Measurements from ENCODE around the gene RNF32.

Gene RNF32

DNA sequence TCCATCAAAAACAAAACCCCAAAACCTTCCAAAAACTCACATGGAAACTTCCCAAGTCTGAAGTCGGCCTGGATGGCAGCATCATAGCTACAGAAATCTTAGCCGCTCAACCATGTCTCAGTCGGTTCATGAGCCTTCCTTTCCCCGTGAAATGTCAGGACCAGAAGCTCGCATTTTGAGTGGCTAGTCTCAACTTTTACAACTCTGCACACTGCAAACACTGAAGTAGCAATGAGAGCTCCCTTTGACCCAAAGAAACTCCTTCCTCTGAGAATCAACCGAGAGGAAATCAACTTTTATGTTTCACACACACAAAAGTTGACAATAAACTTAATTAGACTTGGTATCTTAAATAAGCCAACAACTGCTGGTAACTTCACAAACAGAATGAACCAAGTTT is 37.6 kb upstream of the RNF32 start:
- H3K27ac ChIP-seq (ENCODE audit: low read depth, low read length), result no peak overlapping the region
- WGBS (ENCODE audit: extremely low coverage, insufficient coverage, low lambda C conversion rate), result no CpG with 5 or more reads among the region's 6 CpGs

DNA sequence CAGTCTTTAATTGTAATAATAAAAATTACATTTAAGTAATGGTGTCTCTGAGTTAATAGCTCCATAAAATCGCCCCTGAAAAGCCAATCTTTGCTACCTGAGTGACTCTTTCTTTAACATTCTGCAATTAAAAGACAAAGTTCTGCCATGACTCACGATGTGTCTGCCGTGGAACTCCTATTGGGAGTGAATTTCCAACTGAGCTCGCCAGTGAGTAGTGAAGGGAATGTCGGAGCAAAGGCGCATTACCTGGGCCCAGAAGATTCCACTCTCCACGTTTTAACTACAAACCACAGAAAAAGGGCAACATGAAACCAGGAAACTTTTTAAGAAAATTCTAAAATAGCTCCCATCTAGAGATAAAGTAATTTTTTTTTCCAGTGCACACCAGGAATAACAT is 36.9 kb upstream of the RNF32 start:
- Histone ChIP-seq H3K79me2 (ENCODE audit: control insufficient read depth, insufficient read depth, low read length) (no peaks in the 10 kb centered on the region), H2AK5ac (ENCODE audit: low read length) (no peak overlapping the region), H3K36me3 (ENCODE audit: control insufficient read depth, insufficient read depth, low read length) (no peaks in the 10 kb centered on the region), H2BK120ac (ENCODE audit: low read depth, low read length) (no peak overlapping the region), H3K4me1 (ENCODE audit: control insufficient read depth, low read depth, low read length) (no peaks in the 10 kb centered on the region), H3K4me3 (ENCODE audit: low read length) (no peak overlapping the region), H3K18ac (ENCODE audit: low read length) (no peak overlapping the region), H4K8ac (ENCODE audit: low read depth, low read length) (no peak overlapping the region), H3K27me3 (ENCODE audit: insufficient read depth, low read length, poor library complexity) (no peaks in the 10 kb centered on the region), H3K23ac (ENCODE audit: low read length) (no peak overlapping the region), H4K5ac (ENCODE audit: low read length) (no peak overlapping the region), H2BK15ac (replicated peaks; ENCODE audit: low read depth) (no peak overlapping the region), H3K4me2 (ENCODE audit: low read length) (no peak overlapping the region), H3K27ac (ENCODE audit: low read depth, low read length) (no peak overlapping the region), H3K9ac (ENCODE audit: low read length) (no peak overlapping the region), H3K4ac (ENCODE audit: low read depth, low read length) (no peak overlapping the region), H2BK5ac (ENCODE audit: low read length) (no peak overlapping the region), H3K56ac (ENCODE audit: low read length) (no peak overlapping the region), H3K79me1 (ENCODE audit: low read length) (no peaks in the 10 kb centered on the region)
- no CpG with 5 or more reads among the region's 7 CpGs for WGBS (ENCODE audit: extremely low coverage, insufficient coverage, low lambda C conversion rate)
- peak; percentile 35 for DNase-seq

More for the DNA sequence above, 37.6 kb upstream of the RNF32 start:
- H2AK5ac ChIP-seq (ENCODE audit: low read length), result no peak overlapping the region
- no peaks in the 10 kb centered on the region for H3K27me3 ChIP-seq (ENCODE audit: insufficient read depth, low read length, poor library complexity)
- H2BK120ac ChIP-seq (ENCODE audit: low read depth, low read length), result no peak overlapping the region
- H3K36me3 ChIP-seq (ENCODE audit: control insufficient read depth, insufficient read depth, low read length), result no peaks in the 10 kb centered on the region
- H4K5ac ChIP-seq (ENCODE audit: low read length), result no peak overlapping the region
- no peaks in the 10 kb centered on the region for H3K4me1 ChIP-seq (ENCODE audit: control insufficient read depth, low read depth, low read length)
- H3K79me2 ChIP-seq (ENCODE audit: control insufficient read depth, insufficient read depth, low read length), result no peaks in the 10 kb centered on the region
- no peak overlapping the region for H3K9ac ChIP-seq (ENCODE audit: low read length)
- no peak overlapping the region for H3K23ac ChIP-seq (ENCODE audit: low read length)
- no peak overlapping the region for H3K4me2 ChIP-seq (ENCODE audit: low read length)
- no peak overlapping the region for H2BK15ac ChIP-seq (replicated peaks; ENCODE audit: low read depth)
- no peak overlapping the region for H2BK5ac ChIP-seq (ENCODE audit: low read length)
- no peaks in the 10 kb centered on the region for H3K79me1 ChIP-seq (ENCODE audit: low read length)
- H3K4me3 ChIP-seq (ENCODE audit: low read length), result no peak overlapping the region
- H4K8ac ChIP-seq (ENCODE audit: low read depth, low read length), result no peak overlapping the region
- no peak overlapping the region for H3K18ac ChIP-seq (ENCODE audit: low read length)
- no peak for DNase-seq
- H3K4ac ChIP-seq (ENCODE audit: low read depth, low read length), result no peak overlapping the region
- H3K56ac ChIP-seq (ENCODE audit: low read length), result no peak overlapping the region

DNA sequence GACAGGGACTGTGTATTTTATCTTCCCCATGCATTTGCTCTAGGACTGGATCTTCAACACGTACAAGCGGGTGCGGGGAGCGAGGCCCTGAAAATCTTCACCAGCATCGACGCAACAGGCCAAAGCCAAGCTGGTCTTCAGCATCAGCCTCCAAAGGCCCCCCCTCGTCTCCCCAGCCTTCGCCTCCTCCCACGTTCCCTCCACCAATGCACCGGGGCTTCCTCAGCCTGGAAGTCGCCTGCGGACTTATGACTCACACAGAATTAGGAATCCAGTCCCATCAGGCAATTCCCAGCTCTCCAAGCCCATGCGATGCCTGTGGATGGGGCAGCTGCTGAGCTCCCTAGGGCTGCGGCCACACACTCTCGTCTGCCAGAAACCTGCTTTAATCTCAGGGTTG is 36.3 kb upstream of the RNF32 start:
- H3K4me3 ChIP-seq (ENCODE audit: low read length), result no peak overlapping the region
- no peak overlapping the region for H3K23ac ChIP-seq (ENCODE audit: low read length)

DNA sequence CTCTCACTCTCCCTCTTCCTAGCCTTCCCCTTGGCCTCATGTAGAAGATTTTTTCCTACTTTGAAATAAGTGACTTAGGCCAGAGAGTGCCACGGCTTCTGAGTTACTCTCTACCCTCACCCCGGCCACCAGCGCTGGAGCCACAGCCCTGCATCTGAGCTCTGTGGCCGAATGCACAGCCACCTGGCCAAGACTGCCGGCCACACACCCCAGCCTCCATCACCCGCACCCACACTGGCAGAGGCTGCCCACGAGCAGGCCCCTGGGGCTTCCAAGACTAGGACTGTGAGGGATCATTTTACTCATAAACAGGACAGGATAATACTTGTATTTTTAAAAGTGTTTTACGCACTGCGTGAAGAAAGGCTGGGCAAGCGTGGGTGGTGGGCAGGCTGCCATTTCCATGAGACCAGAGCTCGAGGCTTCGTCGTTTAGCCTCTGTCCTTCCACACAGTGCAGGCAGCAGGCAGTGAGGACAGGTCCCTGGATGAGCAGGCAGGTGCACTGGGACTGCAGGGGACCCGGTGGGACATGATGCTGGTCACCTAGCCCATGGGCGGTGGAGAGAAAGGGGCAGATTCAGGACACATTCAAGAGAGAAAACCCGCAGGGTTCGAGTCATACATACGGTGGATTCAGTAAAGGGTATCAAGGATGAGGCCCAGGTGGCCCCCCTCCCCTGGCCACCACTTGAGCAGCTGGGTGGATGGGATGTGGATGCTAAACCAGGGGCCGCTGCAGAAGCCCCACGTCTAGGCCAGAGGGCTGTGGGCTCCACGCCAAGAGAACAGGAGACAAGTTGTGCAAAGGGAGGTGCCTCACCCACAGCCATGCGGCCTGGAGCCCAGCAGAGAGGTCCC is 35.5 kb upstream of the RNF32 start:
- no CpG with 5 or more reads among the region's 22 CpGs for WGBS (ENCODE audit: extremely low coverage, insufficient coverage, low lambda C conversion rate)

More for the DNA sequence above, 36.3 kb upstream of the RNF32 start:
- H3K27ac ChIP-seq (ENCODE audit: low read depth, low read length), result no peak overlapping the region
- no peak overlapping the region for H3K56ac ChIP-seq (ENCODE audit: low read length)
- H3K9ac ChIP-seq (ENCODE audit: low read length), result no peak overlapping the region
- H2BK15ac ChIP-seq (replicated peaks; ENCODE audit: low read depth), result no peak overlapping the region
- no peak overlapping the region for H2BK5ac ChIP-seq (ENCODE audit: low read length)
- no peak overlapping the region for H3K4me2 ChIP-seq (ENCODE audit: low read length)
- H2BK120ac ChIP-seq (ENCODE audit: low read depth, low read length), result no peak overlapping the region
- H3K27me3 ChIP-seq (ENCODE audit: insufficient read depth, low read length, poor library complexity), result no peaks in the 10 kb centered on the region
- H3K79me2 ChIP-seq (ENCODE audit: control insufficient read depth, insufficient read depth, low read length), result no peaks in the 10 kb centered on the region
- H3K4ac ChIP-seq (ENCODE audit: low read depth, low read length), result no peak overlapping the region
- no peaks in the 10 kb centered on the region for H3K79me1 ChIP-seq (ENCODE audit: low read length)
- H3K18ac ChIP-seq (ENCODE audit: low read length), result no peak overlapping the region
- no peaks in the 10 kb centered on the region for H3K4me1 ChIP-seq (ENCODE audit: control insufficient read depth, low read depth, low read length)
- no peak overlapping the region for H4K5ac ChIP-seq (ENCODE audit: low read length)
- no peak overlapping the region for H2AK5ac ChIP-seq (ENCODE audit: low read length)
- no peaks in the 10 kb centered on the region for H3K36me3 ChIP-seq (ENCODE audit: control insufficient read depth, insufficient read depth, low read length)
- no peak overlapping the region for H4K8ac ChIP-seq (ENCODE audit: low read depth, low read length)
- DNase-seq, result peak; percentile 75
- no CpG with 5 or more reads among the region's 15 CpGs for WGBS (ENCODE audit: extremely low coverage, insufficient coverage, low lambda C conversion rate)

DNA sequence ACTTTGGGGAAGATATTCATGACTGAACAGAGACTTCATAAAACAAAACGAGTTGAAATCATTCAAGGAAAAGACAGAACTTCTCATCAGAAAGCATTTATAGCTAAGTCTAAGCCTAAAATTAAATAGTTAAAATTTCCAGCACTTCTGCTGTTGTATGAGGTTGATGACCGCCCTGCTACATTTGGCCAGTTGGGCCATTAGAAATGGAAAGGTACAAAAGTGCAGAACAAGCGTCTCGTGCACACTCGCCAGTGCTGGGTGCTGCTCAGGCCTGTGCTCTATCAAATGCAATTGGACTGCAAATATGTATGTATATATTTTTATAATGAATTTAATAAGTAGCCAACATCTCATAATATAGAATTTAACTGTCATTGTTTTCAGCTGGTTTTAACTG is 34.4 kb upstream of the RNF32 start:
- WGBS (ENCODE audit: extremely low coverage, insufficient coverage, low lambda C conversion rate), result no CpG with 5 or more reads among the region's 5 CpGs
- H3K23ac ChIP-seq (ENCODE audit: low read length), result no peak overlapping the region
- H3K56ac ChIP-seq (ENCODE audit: low read length), result no peak overlapping the region
- DNase-seq, result no peak
- H3K79me2 ChIP-seq (ENCODE audit: control insufficient read depth, insufficient read depth, low read length), result no peaks in the 10 kb centered on the region
- no peak overlapping the region for H3K4me3 ChIP-seq (ENCODE audit: low read length)
- no peak overlapping the region for H2AK5ac ChIP-seq (ENCODE audit: low read length)
- H3K4me1 ChIP-seq (ENCODE audit: control insufficient read depth, low read depth, low read length), result no peaks in the 10 kb centered on the region
- H2BK15ac ChIP-seq (replicated peaks; ENCODE audit: low read depth), result no peak overlapping the region
- no peaks in the 10 kb centered on the region for H3K27me3 ChIP-seq (ENCODE audit: insufficient read depth, low read length, poor library complexity)
- H3K4ac ChIP-seq (ENCODE audit: low read depth, low read length), result no peak overlapping the region
- no peak overlapping the region for H3K4me2 ChIP-seq (ENCODE audit: low read length)
- H3K79me1 ChIP-seq (ENCODE audit: low read length), result no peaks in the 10 kb centered on the region
- H3K9ac ChIP-seq (ENCODE audit: low read length), result no peak overlapping the region
- H3K36me3 ChIP-seq (ENCODE audit: control insufficient read depth, insufficient read depth, low read length), result no peaks in the 10 kb centered on the region
- H2BK120ac ChIP-seq (ENCODE audit: low read depth, low read length), result no peak overlapping the region
- no peak overlapping the region for H3K18ac ChIP-seq (ENCODE audit: low read length)
- H4K8ac ChIP-seq (ENCODE audit: low read depth, low read length), result no peak overlapping the region
- H3K27ac ChIP-seq (ENCODE audit: low read depth, low read length), result no peak overlapping the region
- no peak overlapping the region for H4K5ac ChIP-seq (ENCODE audit: low read length)
- H2BK5ac ChIP-seq (ENCODE audit: low read length), result no peak overlapping the region

More for the DNA sequence above, 35.5 kb upstream of the RNF32 start:
- DNase-seq, result no peak
- no peaks in the 10 kb centered on the region for H3K4me1 ChIP-seq (ENCODE audit: control insufficient read depth, low read depth, low read length)
- H2BK120ac ChIP-seq (ENCODE audit: low read depth, low read length), result no peak overlapping the region
- H3K18ac ChIP-seq (ENCODE audit: low read length), result no peak overlapping the region
- H2BK5ac ChIP-seq (ENCODE audit: low read length), result no peak overlapping the region
- no peak overlapping the region for H3K4ac ChIP-seq (ENCODE audit: low read depth, low read length)
- H3K79me1 ChIP-seq (ENCODE audit: low read length), result no peaks in the 10 kb centered on the region
- no peak overlapping the region for H4K8ac ChIP-seq (ENCODE audit: low read depth, low read length)
- no peak overlapping the region for H3K9ac ChIP-seq (ENCODE audit: low read length)
- H3K4me3 ChIP-seq (ENCODE audit: low read length), result no peak overlapping the region
- H3K27ac ChIP-seq (ENCODE audit: low read depth, low read length), result no peak overlapping the region
- H3K23ac ChIP-seq (ENCODE audit: low read length), result no peak overlapping the region
- H2BK15ac ChIP-seq (replicated peaks; ENCODE audit: low read depth), result no peak overlapping the region
- H3K56ac ChIP-seq (ENCODE audit: low read length), result no peak overlapping the region
- no peak overlapping the region for H3K4me2 ChIP-seq (ENCODE audit: low read length)
- H3K36me3 ChIP-seq (ENCODE audit: control insufficient read depth, insufficient read depth, low read length), result no peaks in the 10 kb centered on the region
- H3K79me2 ChIP-seq (ENCODE audit: control insufficient read depth, insufficient read depth, low read length), result no peaks in the 10 kb centered on the region
- no peak overlapping the region for H2AK5ac ChIP-seq (ENCODE audit: low read length)
- no peaks in the 10 kb centered on the region for H3K27me3 ChIP-seq (ENCODE audit: insufficient read depth, low read length, poor library complexity)
- no peak overlapping the region for H4K5ac ChIP-seq (ENCODE audit: low read length)

Data from mesendoderm (in vitro differentiated cells).